ENCODE results near the gene KLRG1.

GRCh38 chr12:8946733-8947132 lies 42.6 kb upstream of the KLRG1 start:
- TF ChIP-seq, protein P1, sequence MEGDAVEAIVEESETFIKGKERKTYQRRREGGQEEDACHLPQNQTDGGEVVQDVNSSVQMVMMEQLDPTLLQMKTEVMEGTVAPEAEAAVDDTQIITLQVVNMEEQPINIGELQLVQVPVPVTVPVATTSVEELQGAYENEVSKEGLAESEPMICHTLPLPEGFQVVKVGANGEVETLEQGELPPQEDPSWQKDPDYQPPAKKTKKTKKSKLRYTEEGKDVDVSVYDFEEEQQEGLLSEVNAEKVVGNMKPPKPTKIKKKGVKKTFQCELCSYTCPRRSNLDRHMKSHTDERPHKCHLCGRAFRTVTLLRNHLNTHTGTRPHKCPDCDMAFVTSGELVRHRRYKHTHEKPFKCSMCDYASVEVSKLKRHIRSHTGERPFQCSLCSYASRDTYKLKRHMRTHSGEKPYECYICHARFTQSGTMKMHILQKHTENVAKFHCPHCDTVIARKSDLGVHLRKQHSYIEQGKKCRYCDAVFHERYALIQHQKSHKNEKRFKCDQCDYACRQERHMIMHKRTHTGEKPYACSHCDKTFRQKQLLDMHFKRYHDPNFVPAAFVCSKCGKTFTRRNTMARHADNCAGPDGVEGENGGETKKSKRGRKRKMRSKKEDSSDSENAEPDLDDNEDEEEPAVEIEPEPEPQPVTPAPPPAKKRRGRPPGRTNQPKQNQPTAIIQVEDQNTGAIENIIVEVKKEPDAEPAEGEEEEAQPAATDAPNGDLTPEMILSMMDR (IDR thresholded peaks at IDR 0.05): no peak
- no peak for TF ChIP-seq POLR2A (IDR thresholded peaks at IDR 0.05)
